HCT116 (cell line): Measurements from ENCODE around the gene AP3D1. TPM values are rescaled to one million over a fixed set of nuclear protein-coding genes. Genes with fewer than 3 reads are reported as not detected.
A peak's percentile ranks its signal among the peaks of the same experiment; 100 is the strongest.
"Not testable (repeated sequence)": the region's sequence is repeated elsewhere in the genome, so short reads cannot be mapped to it uniquely, and the experiment has no call there.

Experiments used
- ATAC-seq: fragments of 200-7000 bp; cut with Tn5 transposase; 2 replicates; pipeline ENCODE4 v1.9.1; 2020; ENCODE audit warnings: mild to moderate bottlenecking, moderate library complexity
- Bru-seq: library from RNA; stranded (reverse); fragments of 400-500 nt; gene quantifications from one replicate; lab custom pipeline; 2021; lab: Mats Ljungman, UMichigan
- BruChase-seq, 2 experiments: library from RNA; stranded (reverse); fragments of 400-500 nt; gene quantifications; one replicate each; lab custom pipeline; 2021; lab: Mats Ljungman, UMichigan
- BruUV-seq: library from RNA; stranded (reverse); fragments of 400-500 nt; replicated peaks from 2 replicates; lab custom pipeline; 2021; lab: Mats Ljungman, UMichigan
- CTCF ChIA-PET: fragments of 300-600 bp; sonication (Branson Sonifier 250); formaldehyde crosslinking; loops from one replicate; lab custom pipeline; 2021; ENCODE audit warnings: antibody characterized with exemption; lab: Charles Lee
- POLR2A ChIA-PET: fragments of 300-600, 350-600 bp; sonication (Branson Sonifier 250); formaldehyde crosslinking; loops from one replicate; lab custom pipeline; 2021; ENCODE audit warnings: antibody characterized with exemption; lab: Charles Lee
- RAD21 ChIA-PET, 2 experiments: fragments of 300-600 bp; sonication (Branson Sonifier 250); formaldehyde crosslinking; loops; one replicate each; lab custom pipeline; 2023; ENCODE audit warnings: low total read pairs in 2 of 2; ENCODE audit not compliant: uncharacterized antibody in 2 of 2, unreplicated experiment in 2 of 2, low non-redundant PET in 1 of 2; lab: Charles Lee
- DNase-seq: peaks from one replicate; pipeline ENCODE4 v3.0.0-alpha.2; 2010; ENCODE audit warnings: low read depth, low spot score
- H2AFZ ChIP-seq: fragments of 200-600 bp; shearing (Covaris generic), sonication (generic); 2 replicates; pipeline ENCODE4 v1.6.1; 2017; ENCODE audit warnings: low read depth, mixed run types, mixed read lengths, antibody characterized with exemption, low read length; ENCODE audit not compliant: poor library complexity, severe bottlenecking
- H3K27ac ChIP-seq: 2 replicates; pipeline ENCODE4 v1.5.1; 2012; ENCODE audit warnings: low read depth, low read length
- H3K27me3 ChIP-seq: fragments of 200-600 bp; sonication (generic); 2 replicates; pipeline ENCODE4 v1.6.1; 2016; ENCODE audit warnings: mixed run types, low read length, mixed read lengths; ENCODE audit not compliant: insufficient read depth
- H3K36me3 ChIP-seq, 2 experiments: fragments of 200-500 bp in 1 of 2; fragments of 200-600 bp in 1 of 2; sonication (Bioruptor generic) in 1 of 2; sonication (generic) in 1 of 2; 2 replicates each; pipeline versions ENCODE4 v1.5.1 to v1.6.1; 2014 to 2016; ENCODE audit warnings: low read length in 2 of 2, inconsistent platforms in 1 of 2, mixed read lengths in 1 of 2, mixed run types in 1 of 2; ENCODE audit not compliant: insufficient read depth in 2 of 2, control insufficient read depth in 1 of 2
- H3K4me1 ChIP-seq, 2 experiments: fragments of 200-600 bp in 1 of 2; sonication (generic) in 1 of 2; 2 replicates each; pipeline versions ENCODE4 v1.5.1 to v1.6.1; 2012 to 2017; ENCODE audit warnings: low read length in 2 of 2, inconsistent platforms in 1 of 2, mild to moderate bottlenecking in 1 of 2, mixed read lengths in 1 of 2, mixed run types in 1 of 2, moderate library complexity in 1 of 2; ENCODE audit not compliant: insufficient read depth in 2 of 2, control insufficient read depth in 1 of 2
- H3K4me2 ChIP-seq: fragments of 200-600 bp; sonication (generic); 2 replicates; pipeline ENCODE4 v1.6.1; 2017; ENCODE audit warnings: mixed run types, low read length, mixed read lengths
- H3K4me3 ChIP-seq, 2 experiments: fragments of 200-600 bp in 1 of 2; sonication (generic) in 1 of 2; replicated peaks in 1 of 2; 2 replicates each; pipeline ENCODE4 v1.5.1; 2011 to 2016; ENCODE audit warnings: low read length in 2 of 2, control low read depth in 1 of 2, low read depth in 1 of 2, mild to moderate bottlenecking in 1 of 2, mixed read lengths in 1 of 2, mixed run types in 1 of 2
- H3K79me2 ChIP-seq: fragments of 200-600 bp; sonication (generic); 2 replicates; pipeline ENCODE4 v1.6.1; 2017; ENCODE audit warnings: mild to moderate bottlenecking, mixed run types, low read length, moderate library complexity, mixed read lengths; ENCODE audit not compliant: insufficient read depth
- H3K9ac ChIP-seq: fragments of 200-600 bp; sonication (generic); 2 replicates; pipeline ENCODE4 v1.6.1; 2016; ENCODE audit warnings: low read length, mixed read lengths
- H3K9me2 ChIP-seq: fragments of 200-600 bp; sonication (generic), shearing (Covaris generic); 2 replicates; pipeline ENCODE4 v1.6.1; 2017; ENCODE audit warnings: mixed run types, mild to moderate bottlenecking, moderate library complexity; ENCODE audit not compliant: insufficient read depth
- H3K9me3 ChIP-seq, 2 experiments: fragments of 200-500 bp in 1 of 2; fragments of 200-600 bp in 1 of 2; sonication (Bioruptor generic) in 1 of 2; sonication (generic) in 1 of 2; 2 replicates each; pipeline ENCODE4 v1.6.1; 2014 to 2017; ENCODE audit warnings: low read length in 2 of 2, mixed read lengths in 2 of 2, inconsistent platforms in 1 of 2, low read depth in 1 of 2, mild to moderate bottlenecking in 1 of 2, mixed run types in 1 of 2, moderate library complexity in 1 of 2; ENCODE audit not compliant: control insufficient read depth in 1 of 2, insufficient read depth in 1 of 2
- H4K20me1 ChIP-seq: fragments of 200-600 bp; sonication (generic), shearing (Covaris generic); 2 replicates; pipeline ENCODE4 v1.6.1; 2017; ENCODE audit warnings: mixed run types, mild to moderate bottlenecking, moderate library complexity; ENCODE audit not compliant: insufficient read depth
- CBX3 ChIP-seq: IDR thresholded peaks from 2 replicates; pipeline ENCODE4 v1.6.1; 2012; ENCODE audit warnings: low read depth
- EGR1 ChIP-seq: IDR thresholded peaks from 2 replicates; pipeline ENCODE4 v1.6.1; 2012; ENCODE audit warnings: low read depth
- POLR2A ChIP-seq: IDR thresholded peaks from 2 replicates; pipeline ENCODE4 v1.7.0; 2011; ENCODE audit warnings: borderline replicate concordance; ENCODE audit not compliant: insufficient read depth, insufficient read length; ENCODE audit errors: extremely low read depth
- POLR2AphosphoS5 ChIP-seq: IDR thresholded peaks from 2 replicates; pipeline ENCODE4 v1.6.1; 2011; ENCODE audit warnings: mild to moderate bottlenecking, low read depth, low read length, moderate library complexity
- SIN3A ChIP-seq: IDR thresholded peaks from 2 replicates; pipeline ENCODE4 v1.6.1; 2012; ENCODE audit warnings: low read depth
- SP1 ChIP-seq: IDR thresholded peaks from 2 replicates; pipeline ENCODE4 v1.6.1; 2012; ENCODE audit warnings: low read depth
- SRF ChIP-seq: IDR thresholded peaks from 2 replicates; pipeline ENCODE4 v1.6.1; 2012; ENCODE audit warnings: low read depth
- YY1 ChIP-seq: IDR thresholded peaks from 2 replicates; pipeline ENCODE4 v1.6.1; 2011; ENCODE audit warnings: low read length, low read depth, moderate library complexity, mild to moderate bottlenecking; ENCODE audit not compliant: insufficient replicate concordance; ENCODE audit errors: extremely low read depth
- ZFX ChIP-seq: fragments of 450-650 bp; IDR thresholded peaks from 2 replicates; pipeline ENCODE4 v1.6.1; 2017
- ZNF274 ChIP-seq: fragments of 200-500 bp; sonication (Bioruptor generic); IDR thresholded peaks from 2 replicates; pipeline ENCODE4 v1.6.1; 2014; ENCODE audit warnings: mild to moderate bottlenecking, low read depth, low read length, inconsistent platforms
- intact Hi-C: fragments of 100-400 bp; cut with micrococcal nuclease; formaldehyde crosslinking; loops from 2 replicates; pipeline ENCODE4 v1.10.0; 2022
- long read RNA-seq: library from polyadenylated mRNA; unstranded; transcript quantifications from one replicate; pipeline ENCODE4 v2.0.0, GENCODE V29; 2021; ENCODE audit not compliant: unreplicated experiment
- polyA plus RNA-seq: library from polyadenylated mRNA; unstranded; fragments of >200 nt; gene quantifications from 2 replicates; pipeline ENCODE4 v1.2.1, GENCODE V29; 2012; ENCODE audit warnings: missing spikeins
- total RNA-seq: library from RNA; stranded (reverse); gene quantifications from one replicate; pipeline ENCODE4 v1.2.1, GENCODE V29; 2021; ENCODE audit not compliant: unreplicated experiment
- TF ChIP-seq, protein P1 (sequence below): IDR thresholded peaks from 2 replicates; pipeline ENCODE4 v1.6.1; 2012
- TF ChIP-seq, protein P2 (sequence below), 3 experiments: fragments of 200-600 bp in 1 of 3; sonication (generic) in 1 of 3; IDR thresholded peaks in 2 of 3; conservative IDR thresholded peaks in 1 of 3; 2 replicates each; pipeline ENCODE4 v1.5.1; 2012 to 2017; ENCODE audit warnings: low read depth in 2 of 3, low read length in 2 of 3, antibody characterized with exemption in 1 of 3, borderline replicate concordance in 1 of 3, control low read depth in 1 of 3, mild to moderate bottlenecking in 1 of 3, mixed read lengths in 1 of 3, mixed run types in 1 of 3, moderate library complexity in 1 of 3; ENCODE audit not compliant: insufficient read depth in 1 of 3
- TF ChIP-seq, protein P3 (sequence below): IDR thresholded peaks from 2 replicates; pipeline ENCODE4 v1.6.1; 2012

AP3D1 gene
- total RNA-seq (137 TPM), Bru-seq, nascent RNA (percentile 76 among the genes with signal in this experiment), BruChase-seq, experiment 1, labeled RNA remaining after a 6-hour chase (percentile 92 among the genes with signal in this experiment), BruChase-seq, experiment 2, labeled RNA remaining after a 2-hour chase (percentile 84 among the genes with signal in this experiment)
- 156 and 181 TPM in 2 replicates for polyA plus RNA-seq
- long read RNA-seq, full-length matches to known transcripts: 63 of 447 reads
- long read RNA-seq, partial matches to known transcripts: 300 of 447 reads
- long read RNA-seq, other reads (novel, unspliced or antisense): 84 of 447 reads

DNA sequence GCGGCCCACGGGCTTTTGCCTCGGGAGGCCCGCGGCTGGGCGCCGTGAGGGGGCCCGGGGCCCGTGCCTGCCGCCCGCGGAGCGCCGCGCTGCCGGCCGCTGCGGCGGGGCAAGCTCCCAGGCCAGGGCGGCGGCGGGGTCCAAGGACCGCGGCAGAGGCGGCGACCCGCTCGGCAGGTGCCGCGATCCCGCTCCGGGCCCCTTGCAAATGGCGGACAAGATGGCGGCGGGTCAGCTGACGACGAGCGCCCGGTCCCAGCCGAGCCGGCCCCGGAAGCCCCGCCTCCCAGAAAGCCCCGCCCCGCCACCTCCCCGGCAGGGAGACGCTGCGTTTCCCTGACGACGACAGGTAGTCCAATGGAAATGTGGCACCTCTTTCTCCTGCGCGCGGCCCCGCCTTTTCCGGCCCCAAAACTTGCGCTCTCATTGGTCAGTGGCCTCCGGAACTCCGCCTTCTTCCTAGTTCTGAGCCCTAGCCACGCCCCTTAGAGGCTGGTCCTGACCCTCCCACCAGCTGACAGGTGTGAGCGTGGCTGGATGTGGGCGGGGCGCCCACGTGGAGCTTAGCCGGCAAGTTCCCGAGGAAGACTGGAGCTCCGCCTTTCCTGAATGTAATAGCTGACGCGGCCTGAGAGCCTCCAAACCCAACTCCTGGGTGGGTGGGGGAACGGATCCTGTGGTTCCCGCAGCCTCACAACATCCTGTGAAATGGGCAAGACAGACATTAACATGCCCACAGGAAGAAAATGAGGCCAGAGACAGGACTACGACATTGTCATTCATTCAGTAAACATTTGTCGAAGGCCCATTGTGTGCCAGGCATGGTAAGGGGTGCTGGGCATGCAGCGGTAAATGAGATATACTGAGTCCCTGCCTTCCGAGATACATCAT, at the start of gene AP3D1:
TSS of gene AP3D1 (minus strand) at position 228 of the 891 bp plus-strand sequence. CDS start 232 bp downstream, outside the sequence.
- H4K20me1 ChIP-seq: no peaks in the 10 kb centered on the region; the same call in 1 of the 2 replicates
- no peak within 1 kb of the TSS for H2AFZ ChIP-seq
- peak within 1 kb of the TSS; percentile 84 for H3K27ac ChIP-seq
- ChIA-PET CTCF (no interaction called here), RAD21 (no interaction called here), POLR2A (interaction anchor here (0.6 to 1.1 kb wide), 3 partner anchors 9 to 17 kb away, joined by 3 to 5 read pairs (median 4); no protein-coding TSS in a partner anchor)
- H3K36me3 ChIP-seq: peaks cover 0 to 6% of the 10 kb centered on the region in 2 experiments; a peak in 2 of 4 replicates
- ATAC-seq (peak; percentile 85), DNase-seq (peak; percentile 99)
- no peaks in the 10 kb centered on the region for H3K27me3 ChIP-seq
- H3K79me2 ChIP-seq: peaks cover 46% of the 10 kb centered on the region
- no peaks in the 10 kb centered on the region for H3K9me3 ChIP-seq
- TF ChIP-seq ZNF274: no peak
- TF ChIP-seq SP1: peak; percentile 97
- peak; percentile 92 for TF ChIP-seq YY1
- peak; percentile 99 for TF ChIP-seq SIN3A
- TF ChIP-seq, protein P1, sequence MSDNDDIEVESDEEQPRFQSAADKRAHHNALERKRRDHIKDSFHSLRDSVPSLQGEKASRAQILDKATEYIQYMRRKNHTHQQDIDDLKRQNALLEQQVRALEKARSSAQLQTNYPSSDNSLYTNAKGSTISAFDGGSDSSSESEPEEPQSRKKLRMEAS: peak; percentile 100
- no peak for TF ChIP-seq CBX3
- TF ChIP-seq EGR1: peak; percentile 73
- TF ChIP-seq, protein P2, sequence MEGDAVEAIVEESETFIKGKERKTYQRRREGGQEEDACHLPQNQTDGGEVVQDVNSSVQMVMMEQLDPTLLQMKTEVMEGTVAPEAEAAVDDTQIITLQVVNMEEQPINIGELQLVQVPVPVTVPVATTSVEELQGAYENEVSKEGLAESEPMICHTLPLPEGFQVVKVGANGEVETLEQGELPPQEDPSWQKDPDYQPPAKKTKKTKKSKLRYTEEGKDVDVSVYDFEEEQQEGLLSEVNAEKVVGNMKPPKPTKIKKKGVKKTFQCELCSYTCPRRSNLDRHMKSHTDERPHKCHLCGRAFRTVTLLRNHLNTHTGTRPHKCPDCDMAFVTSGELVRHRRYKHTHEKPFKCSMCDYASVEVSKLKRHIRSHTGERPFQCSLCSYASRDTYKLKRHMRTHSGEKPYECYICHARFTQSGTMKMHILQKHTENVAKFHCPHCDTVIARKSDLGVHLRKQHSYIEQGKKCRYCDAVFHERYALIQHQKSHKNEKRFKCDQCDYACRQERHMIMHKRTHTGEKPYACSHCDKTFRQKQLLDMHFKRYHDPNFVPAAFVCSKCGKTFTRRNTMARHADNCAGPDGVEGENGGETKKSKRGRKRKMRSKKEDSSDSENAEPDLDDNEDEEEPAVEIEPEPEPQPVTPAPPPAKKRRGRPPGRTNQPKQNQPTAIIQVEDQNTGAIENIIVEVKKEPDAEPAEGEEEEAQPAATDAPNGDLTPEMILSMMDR (IDR thresholded peaks at IDR 0.05 in 2 of 3, conservative IDR thresholded peaks at IDR 0.05 in 1 of 3; ENCODE audit: borderline replicate concordance in 1 of 3, insufficient read depth in 1 of 3, low read depth in 2 of 3, low read length in 2 of 3): no peak
- peak; percentile 94; the same call in 1 of the 2 replicates for TF ChIP-seq ZFX
- TF ChIP-seq POLR2A: no peak
- TF ChIP-seq SRF: peak; percentile 80
- TF ChIP-seq POLR2AphosphoS5: 0 out of 2 replicates have a peak, but pooled peaks have one; percentile 51
- TF ChIP-seq, protein P3, sequence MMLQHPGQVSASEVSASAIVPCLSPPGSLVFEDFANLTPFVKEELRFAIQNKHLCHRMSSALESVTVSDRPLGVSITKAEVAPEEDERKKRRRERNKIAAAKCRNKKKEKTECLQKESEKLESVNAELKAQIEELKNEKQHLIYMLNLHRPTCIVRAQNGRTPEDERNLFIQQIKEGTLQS: no peak
- H3K9ac ChIP-seq: peak within 1 kb of the TSS; percentile 99
- H3K4me1 ChIP-seq: peaks cover 41 to 58% of the 10 kb centered on the region in 2 experiments
- H3K9me2 ChIP-seq: no peaks in the 10 kb centered on the region
- H3K4me3 ChIP-seq: peak within 1 kb of the TSS; percentile 96 to 100
- H3K4me2 ChIP-seq: peak within 1 kb of the TSS; percentile 90
- intact Hi-C loops: loop anchor here (5.0 to 10.0 kb wide), 5 partner anchors 119 to 463 kb away; partner anchors contain the start of genes ADAT3, BTBD2 and SCAMP4
- no TSS peak for BruUV-seq

DNA sequence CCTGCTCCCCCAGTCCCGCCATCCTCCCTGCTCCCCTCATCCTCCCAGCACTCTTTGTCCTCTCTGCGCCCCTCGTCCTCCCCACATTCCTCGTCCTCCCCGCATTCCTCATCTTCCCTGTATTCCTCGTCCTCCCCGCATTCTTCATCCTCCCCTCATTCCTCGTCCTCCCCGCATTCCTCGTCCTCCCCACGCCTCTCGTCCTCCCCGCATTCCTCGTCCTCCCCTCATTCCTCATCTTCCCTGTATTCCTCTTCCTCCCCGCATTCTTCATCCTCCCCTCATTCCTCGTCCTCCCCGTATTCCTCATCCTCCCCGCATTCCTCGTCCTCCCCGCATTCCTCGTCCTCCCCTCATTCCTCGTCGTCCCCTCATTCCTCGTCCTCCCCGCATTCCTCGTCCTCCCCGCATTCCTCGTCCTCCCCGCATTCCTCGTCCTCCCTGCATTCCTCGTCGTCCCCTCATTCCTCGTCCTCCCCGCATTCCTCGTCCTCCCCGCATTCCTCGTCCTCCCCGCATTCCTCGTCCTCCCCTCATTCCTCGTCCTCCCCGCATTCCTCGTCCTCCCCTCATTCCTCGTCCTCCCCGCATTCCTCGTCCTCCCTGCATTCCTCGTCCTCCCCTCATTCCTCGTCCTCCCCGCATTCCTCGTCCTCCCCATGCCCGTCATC, 49.4 kb upstream of the AP3D1 start:
- H3K4me3 ChIP-seq, H2AFZ ChIP-seq, H3K9ac ChIP-seq, DNase-seq, CTCF ChIA-PET, H4K20me1 ChIP-seq, H3K9me3 ChIP-seq, ATAC-seq, H3K4me1 ChIP-seq, H3K9me2 ChIP-seq, BruUV-seq, intact Hi-C loops, POLR2A ChIA-PET, RAD21 ChIA-PET, H3K27me3 ChIP-seq, H3K4me2 ChIP-seq, H3K27ac ChIP-seq: not testable (repeated sequence)
- H3K79me2 ChIP-seq: peaks cover 48% of the 10 kb centered on the region
- H3K36me3 ChIP-seq: peaks cover 9 to 10% of the 10 kb centered on the region in 2 experiments; a peak in 3 of 4 replicates
